Activated CD8-positive, alpha-beta T cell treated with anti-CD3 and anti-CD28 coated beads, Interleukin-2, amount 10 ng/mL, durations not matched to agents 7 days and 5 days (primary cell): Measurements from ENCODE around the gene ZNF274. TPM values are rescaled to one million over a fixed set of nuclear protein-coding genes. Genes with fewer than 3 reads are reported as not detected.
"Not testable (repeated sequence)": the region's sequence is repeated elsewhere in the genome, so short reads cannot be mapped to it uniquely, and the experiment has no call there.

Experiments used
- ATAC-seq: fragments of 150-1000 bp; cut with Tn5 transposase; one replicate; pipeline ENCODE4 v1.10.0; 2021; ENCODE audit warnings: moderate library complexity
- CTCF ChIA-PET: fragments of 350-600 bp; sonication (Branson Sonifier 250); formaldehyde crosslinking; loops from one replicate; lab custom pipeline; 2021; ENCODE audit warnings: antibody characterized with exemption; lab: Charles Lee
- POLR2A ChIA-PET: fragments of 350-600 bp; sonication (Branson Sonifier 250); formaldehyde crosslinking; loops from one replicate; lab custom pipeline; 2021; ENCODE audit warnings: antibody characterized with exemption; lab: Charles Lee
- DNase-seq: peaks from one replicate; pipeline ENCODE4 v3.0.0-alpha.2; 2020
- H3K27ac Mint-ChIP-seq: one replicate; pipeline ENCODE4 v1.8.0; 2021; ENCODE audit warnings: mild to moderate bottlenecking, mixed read lengths
- H3K27me3 Mint-ChIP-seq: one replicate; pipeline ENCODE4 v1.8.0; 2021; ENCODE audit warnings: low read depth, mixed read lengths
- H3K36me3 Mint-ChIP-seq: one replicate; pipeline ENCODE4 v1.8.0; 2021; ENCODE audit warnings: low read depth, mixed read lengths
- H3K4me1 Mint-ChIP-seq: one replicate; pipeline ENCODE4 v1.8.0; 2021; ENCODE audit warnings: low read depth, mixed read lengths
- H3K4me3 Mint-ChIP-seq: one replicate; pipeline ENCODE4 v1.8.0; 2021; ENCODE audit warnings: mild to moderate bottlenecking, mixed read lengths
- H3K9me3 Mint-ChIP-seq: one replicate; pipeline ENCODE4 v1.8.0; 2022; ENCODE audit warnings: mixed read lengths; ENCODE audit not compliant: insufficient read depth
- total RNA-seq, 2 experiments: library from RNA; stranded (reverse); gene quantifications; one replicate each; pipeline ENCODE4 v1.2.3, GENCODE V29; 2021

ZNF274 gene
- total RNA-seq, 2 experiments from 2014 or later = 31.9 to 32.8 TPM

DNA sequence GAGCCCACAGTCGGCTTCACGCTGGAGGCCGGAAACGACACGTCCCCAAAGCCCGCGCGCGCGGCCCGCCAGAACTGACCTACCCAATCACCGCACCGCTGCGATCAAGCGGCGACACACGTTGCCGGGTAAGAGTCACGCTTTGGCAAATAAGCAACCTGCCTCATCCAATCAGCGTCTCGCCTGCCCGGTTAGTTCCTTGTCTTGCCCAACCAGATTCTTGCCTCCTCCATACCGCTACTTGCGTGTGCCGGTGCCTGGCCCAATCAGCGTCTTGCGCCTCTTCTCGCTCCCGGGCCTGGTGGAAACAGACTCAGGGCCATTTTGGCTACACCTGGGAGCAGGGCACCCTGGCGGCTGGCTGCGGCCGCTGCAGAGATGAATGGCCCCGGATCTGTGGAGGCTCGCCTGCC, 34.2 kb downstream of the ZNF274 start:
- ATAC-seq (no peak), DNase-seq (no peak)
- Mint-ChIP-seq H3K4me1 (no peaks in the 10 kb centered on the region), H3K4me3 (no peak overlapping the region), H3K27ac (no peak overlapping the region), H3K27me3 (no peaks in the 10 kb centered on the region), H3K36me3 (peaks cover 36% of the 10 kb centered on the region), H3K9me3 (peaks cover 50% of the 10 kb centered on the region)
- ChIA-PET POLR2A (no interaction called here), CTCF (no interaction called here)

DNA sequence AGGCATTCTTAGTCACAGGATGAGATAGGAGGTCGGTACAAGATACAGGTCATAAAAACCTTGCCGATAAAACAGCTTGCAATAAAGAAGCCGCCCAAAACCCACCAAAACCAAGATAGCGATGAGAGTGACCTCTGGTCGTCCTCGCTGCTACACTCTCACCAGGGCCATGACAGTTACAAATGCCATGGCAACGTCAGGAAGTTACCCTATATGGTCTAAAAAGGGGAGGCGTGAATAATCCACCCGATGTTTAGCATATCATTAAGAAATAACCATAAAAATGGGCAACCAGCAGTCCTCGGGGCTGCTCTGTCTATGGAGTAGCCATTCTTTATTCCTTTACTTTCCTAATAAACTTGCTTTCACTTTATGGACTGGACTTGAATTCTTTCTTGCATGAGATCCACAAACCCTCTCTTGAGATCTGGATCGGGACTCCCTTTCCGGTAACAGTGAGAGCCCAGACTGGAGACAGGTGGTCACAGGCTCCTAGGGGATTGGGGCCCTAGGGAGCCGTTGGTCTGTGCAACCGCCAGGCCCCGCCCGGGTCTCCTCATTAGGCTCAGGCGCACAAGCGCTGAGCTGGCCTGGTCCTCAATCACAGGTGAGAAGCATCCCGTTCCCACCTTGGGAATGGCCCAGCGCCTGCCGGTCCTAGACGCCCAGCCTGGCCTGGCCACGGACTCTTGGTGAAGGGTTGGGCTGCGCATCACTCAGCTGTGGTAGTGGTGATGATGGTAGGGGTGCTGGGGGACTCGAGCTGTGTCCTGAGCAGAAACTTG, 34.9 kb downstream of the ZNF274 start:
- no peak overlapping the region for H3K4me3 Mint-ChIP-seq
- H3K36me3 Mint-ChIP-seq = peaks cover 28% of the 10 kb centered on the region
- H3K27ac Mint-ChIP-seq = no peak overlapping the region
- H3K9me3 Mint-ChIP-seq = peaks cover 43% of the 10 kb centered on the region
- CTCF ChIA-PET = interaction anchor here (1.4 kb wide), 1 partner anchor 361 kb away, joined by 5 read pairs; no protein-coding TSS in a partner anchor
- no peak for ATAC-seq
- H3K27me3 Mint-ChIP-seq = no peaks in the 10 kb centered on the region
- H3K4me1 Mint-ChIP-seq = no peaks in the 10 kb centered on the region
- DNase-seq = no peak
- POLR2A ChIA-PET = interaction anchor here (1.3 kb wide), 1 partner anchor 10 kb away, joined by 4 read pairs; no protein-coding TSS in a partner anchor

DNA sequence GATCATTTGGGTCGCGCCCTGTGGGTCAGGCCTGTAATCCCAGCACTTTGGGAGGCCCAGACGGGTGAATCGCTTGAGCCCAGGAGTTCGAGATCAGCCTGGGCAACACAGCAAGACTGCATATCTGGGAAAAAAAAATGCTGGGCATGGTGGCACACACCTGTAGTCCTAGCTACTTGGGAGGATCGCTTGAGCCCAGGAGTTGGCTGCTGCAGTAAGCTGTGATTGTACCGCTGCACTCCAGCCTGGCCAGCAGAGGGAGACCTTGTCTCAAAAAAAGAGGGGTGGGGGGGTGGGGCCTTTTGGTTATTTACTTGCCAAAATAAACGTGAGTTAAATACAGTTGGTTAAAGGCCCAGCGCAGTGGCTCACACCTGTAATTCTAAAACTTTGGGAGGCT, 36.0 kb downstream of the ZNF274 start:
- CTCF ChIA-PET = interaction anchor here (0.7 to 1.4 kb wide), 2 partner anchors 301 to 360 kb away, joined by 3 to 5 read pairs; partner anchors contain the start of gene ZBTB45
- ATAC-seq (peak; percentile 65), DNase-seq (peak; percentile 51)
- no peak overlapping the region for H3K27ac Mint-ChIP-seq
- H3K27me3 Mint-ChIP-seq = no peaks in the 10 kb centered on the region
- peaks cover 36% of the 10 kb centered on the region for H3K9me3 Mint-ChIP-seq
- POLR2A ChIA-PET = interaction anchor here (0.6 to 1.3 kb wide), 2 partner anchors 9 to 61 kb away, joined by 4 to 7 read pairs; no protein-coding TSS in a partner anchor
- H3K4me1 Mint-ChIP-seq = no peaks in the 10 kb centered on the region
- H3K36me3 Mint-ChIP-seq = peaks cover 17% of the 10 kb centered on the region
- H3K4me3 Mint-ChIP-seq = no peak overlapping the region

- ATAC-seq = no peak
- peaks cover 30% of the 10 kb centered on the region for H3K4me1 Mint-ChIP-seq
- H3K36me3 Mint-ChIP-seq = peaks cover 50% of the 10 kb centered on the region
- H3K27me3 Mint-ChIP-seq = no peaks in the 10 kb centered on the region
- DNase-seq = no peak
- H3K9me3 Mint-ChIP-seq = peaks cover 29% of the 10 kb centered on the region
- CTCF ChIA-PET = interaction anchor here (0.6 to 2.3 kb wide), 4 partner anchors 50 to 344 kb away, joined by 3 to 6 read pairs (median 3); partner anchors contain the start of genes ZNF8 and ZSCAN22
- POLR2A ChIA-PET = interaction anchor here (0.8 to 1.2 kb wide), 5 partner anchors 10 to 624 kb away, joined by 3 to 4 read pairs (median 3); partner anchors contain the start of gene ZNF274
- H3K27ac Mint-ChIP-seq = peak overlapping the region; percentile 94
- peak overlapping the region; percentile 95 for H3K4me3 Mint-ChIP-seq
Observed at GRCh38 chr19:58227964-58228584, 45.2 kb downstream of the ZNF274 start.

- peaks cover 34% of the 10 kb centered on the region for H3K9me3 Mint-ChIP-seq
- DNase-seq = peak; percentile 72
- H3K36me3 Mint-ChIP-seq = peaks cover 56% of the 10 kb centered on the region
- peak within 1 kb of the TSS; percentile 95 for H3K4me3 Mint-ChIP-seq
- H3K27me3 Mint-ChIP-seq = no peaks in the 10 kb centered on the region
- H3K4me1 Mint-ChIP-seq = peaks cover 30% of the 10 kb centered on the region
- ChIA-PET POLR2A (interaction anchor here (0.8 to 1.2 kb wide), 4 partner anchors 12 to 625 kb away, joined by 3 read pairs; partner anchors contain the start of gene ZNF274), CTCF (interaction anchor here (1.2 to 2.3 kb wide), 3 partner anchors 50 to 98 kb away, joined by 3 to 6 read pairs (median 3); partner anchors contain the start of genes ZNF8 and ZSCAN22)
- peak within 1 kb of the TSS; percentile 94 for H3K27ac Mint-ChIP-seq
- peak; percentile 82 for ATAC-seq
Observed at GRCh38 chr19:58228585-58229254, 45.9 kb downstream of the ZNF274 start, which contains the start of gene ZNF544. Gene ZNF544 (plus strand): TSS chr19:58228914. CDS start chr19:58244024, 15,110 bp downstream.

- ChIA-PET CTCF (interaction anchor here (1.7 to 2.3 kb wide), 2 partner anchors 49 to 97 kb away, joined by 3 to 6 read pairs; partner anchors contain the start of genes ZNF8 and ZSCAN22), POLR2A (no interaction called here)
- DNase-seq (peak; percentile 31), ATAC-seq (peak; percentile 29)
- Mint-ChIP-seq H3K4me3 (peak overlapping the region; percentile 95), H3K9me3 (peaks cover 32% of the 10 kb centered on the region), H3K27ac (peak overlapping the region; percentile 94), H3K4me1 (peaks cover 30% of the 10 kb centered on the region), H3K36me3 (peaks cover 61% of the 10 kb centered on the region), H3K27me3 (no peaks in the 10 kb centered on the region)
Observed at GRCh38 chr19:58229255-58229639, 46.4 kb downstream of the ZNF274 start.

- no peak for ATAC-seq
- Mint-ChIP-seq H3K27me3 (no peaks in the 10 kb centered on the region), H3K4me1 (no peaks in the 10 kb centered on the region), H3K36me3 (peaks cover 96% of the 10 kb centered on the region), H3K27ac (no peak overlapping the region), H3K9me3 (peaks cover 32% of the 10 kb centered on the region), H3K4me3 (no peak overlapping the region)
- POLR2A ChIA-PET = no interaction called here
- CTCF ChIA-PET = no interaction called here
- DNase-seq = no peak
Observed at GRCh38 chr19:58237324-58237723, 54.5 kb downstream of the ZNF274 start.

DNA sequence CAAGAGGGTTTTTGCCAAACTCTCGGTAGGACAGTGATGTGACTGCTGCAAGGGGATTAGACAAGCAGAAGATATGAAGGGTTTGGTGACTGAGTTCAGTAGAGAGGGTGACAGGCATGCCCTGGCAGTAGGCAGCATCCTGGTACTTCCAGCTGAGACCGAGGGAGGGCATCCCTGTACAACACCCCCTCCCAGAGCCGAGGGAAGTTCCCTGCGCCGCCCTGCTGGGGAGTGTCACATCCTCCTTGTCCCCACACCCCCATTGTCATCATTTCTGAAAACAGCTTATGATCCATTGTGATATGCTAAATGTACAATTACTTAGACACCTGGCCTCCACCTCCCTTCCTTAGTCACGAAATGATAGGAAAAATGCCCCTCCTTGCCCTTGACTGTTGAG, 60.5 kb downstream of the ZNF274 start:
- Mint-ChIP-seq H3K36me3 (peaks cover 100% of the 10 kb centered on the region), H3K9me3 (peaks cover 45% of the 10 kb centered on the region)
- POLR2A ChIA-PET = no interaction called here

GRCh38 chr19:58248886-58249285, 66.0 kb downstream of the ZNF274 start:
- ATAC-seq (no peak), DNase-seq (no peak)
- H3K9me3 Mint-ChIP-seq = peaks cover 62% of the 10 kb centered on the region
- H3K36me3 Mint-ChIP-seq = peaks cover 99% of the 10 kb centered on the region
- H3K27ac Mint-ChIP-seq = no peak overlapping the region
- ChIA-PET POLR2A (no interaction called here), CTCF (no interaction called here)
- no peaks in the 10 kb centered on the region for H3K27me3 Mint-ChIP-seq
- no peak overlapping the region for H3K4me3 Mint-ChIP-seq
- no peaks in the 10 kb centered on the region for H3K4me1 Mint-ChIP-seq

More for the DNA sequence above, 60.5 kb downstream of the ZNF274 start:
- DNase-seq (no peak), ATAC-seq (no peak)
- Mint-ChIP-seq H3K4me3 (no peak overlapping the region), H3K4me1 (no peaks in the 10 kb centered on the region), H3K27me3 (no peaks in the 10 kb centered on the region), H3K27ac (no peak overlapping the region)
- CTCF ChIA-PET = no interaction called here

DNA sequence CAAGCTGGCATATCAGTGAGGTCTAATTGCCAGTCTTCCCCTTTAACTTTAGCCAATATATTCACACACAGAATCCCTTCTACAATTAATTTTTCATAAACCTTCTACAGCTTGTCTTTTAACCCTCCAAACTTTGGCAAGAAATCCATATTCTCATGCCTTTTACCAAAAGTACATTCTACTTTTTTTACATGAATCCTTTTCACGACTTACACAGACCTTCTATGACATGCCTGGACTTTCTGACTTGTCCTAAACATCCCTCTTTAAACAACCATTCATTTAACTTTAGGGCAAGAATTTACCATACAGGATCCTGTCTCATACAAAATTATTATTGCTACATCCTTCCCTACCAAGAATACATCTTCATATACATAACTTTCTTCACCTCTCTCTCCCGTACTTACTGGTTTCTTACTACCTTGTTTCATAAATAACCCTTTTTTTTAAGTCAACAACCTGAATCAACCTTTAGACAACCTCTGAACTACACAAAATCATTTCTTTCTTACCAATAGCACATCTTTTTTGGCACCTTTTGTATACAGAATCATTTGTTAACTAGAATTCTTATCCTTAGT, 69.3 kb downstream of the ZNF274 start:
- CTCF ChIA-PET = no interaction called here
- POLR2A ChIA-PET = no interaction called here
- Mint-ChIP-seq H3K4me3 (no peak overlapping the region), H3K9me3 (peaks cover 57% of the 10 kb centered on the region), H3K4me1 (no peaks in the 10 kb centered on the region), H3K27ac (no peak overlapping the region), H3K36me3 (peaks cover 98% of the 10 kb centered on the region), H3K27me3 (no peaks in the 10 kb centered on the region)
- ATAC-seq (no peak), DNase-seq (no peak)

- CTCF ChIA-PET, H3K4me1 Mint-ChIP-seq, POLR2A ChIA-PET, DNase-seq, H3K27ac Mint-ChIP-seq, ATAC-seq, H3K4me3 Mint-ChIP-seq, H3K27me3 Mint-ChIP-seq: not testable (repeated sequence)
- Mint-ChIP-seq H3K36me3 (peaks cover 98% of the 10 kb centered on the region), H3K9me3 (peaks cover 48% of the 10 kb centered on the region)
Observed at GRCh38 chr19:58258259-58258658, 75.4 kb downstream of the ZNF274 start.
